ENCODE data around the gene RNF141.

DNA sequence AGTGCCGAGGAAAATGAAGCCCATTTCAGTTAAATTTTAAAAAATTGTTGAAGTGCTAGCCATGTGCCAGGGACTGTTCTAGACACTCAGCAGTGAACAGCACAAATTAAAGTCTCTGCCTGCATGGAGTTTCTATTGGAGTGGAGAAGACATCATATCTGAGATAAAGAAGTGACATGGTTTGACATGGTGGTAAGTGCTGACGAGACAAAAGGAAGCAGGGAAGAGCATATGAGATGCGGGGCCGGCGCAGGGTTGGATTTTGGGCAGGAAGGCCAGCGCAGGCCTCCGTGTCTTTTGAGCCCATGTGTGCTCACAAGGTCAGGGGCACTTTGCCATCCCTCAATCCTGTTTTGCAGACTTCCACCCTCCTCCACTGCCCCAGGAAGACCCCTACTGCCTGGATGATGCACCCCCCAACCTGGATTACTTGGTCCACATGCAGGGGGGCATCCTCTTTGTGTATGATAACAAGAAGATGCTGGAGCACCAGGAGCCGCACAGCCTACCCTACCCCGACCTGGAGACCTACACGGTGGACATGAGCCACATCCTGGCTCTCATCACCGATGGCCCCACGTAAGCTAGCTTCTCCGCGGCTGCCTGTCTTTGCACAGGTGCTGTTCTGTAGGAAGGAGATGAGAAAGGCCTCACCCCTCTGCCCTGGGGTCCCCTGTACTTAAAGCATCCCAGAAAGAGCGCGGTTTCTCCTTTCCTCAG, 56.4 kb downstream of the RNF141 start:
- TF ChIP-seq, protein P1, sequence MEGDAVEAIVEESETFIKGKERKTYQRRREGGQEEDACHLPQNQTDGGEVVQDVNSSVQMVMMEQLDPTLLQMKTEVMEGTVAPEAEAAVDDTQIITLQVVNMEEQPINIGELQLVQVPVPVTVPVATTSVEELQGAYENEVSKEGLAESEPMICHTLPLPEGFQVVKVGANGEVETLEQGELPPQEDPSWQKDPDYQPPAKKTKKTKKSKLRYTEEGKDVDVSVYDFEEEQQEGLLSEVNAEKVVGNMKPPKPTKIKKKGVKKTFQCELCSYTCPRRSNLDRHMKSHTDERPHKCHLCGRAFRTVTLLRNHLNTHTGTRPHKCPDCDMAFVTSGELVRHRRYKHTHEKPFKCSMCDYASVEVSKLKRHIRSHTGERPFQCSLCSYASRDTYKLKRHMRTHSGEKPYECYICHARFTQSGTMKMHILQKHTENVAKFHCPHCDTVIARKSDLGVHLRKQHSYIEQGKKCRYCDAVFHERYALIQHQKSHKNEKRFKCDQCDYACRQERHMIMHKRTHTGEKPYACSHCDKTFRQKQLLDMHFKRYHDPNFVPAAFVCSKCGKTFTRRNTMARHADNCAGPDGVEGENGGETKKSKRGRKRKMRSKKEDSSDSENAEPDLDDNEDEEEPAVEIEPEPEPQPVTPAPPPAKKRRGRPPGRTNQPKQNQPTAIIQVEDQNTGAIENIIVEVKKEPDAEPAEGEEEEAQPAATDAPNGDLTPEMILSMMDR (IDR thresholded peaks at IDR 0.05): no peak
- no peak for TF ChIP-seq POLR2A (IDR thresholded peaks at IDR 0.05)
